IMR-90 (cell line): ENCODE data around the gene GLCE. TPM values are rescaled to one million over a fixed set of nuclear protein-coding genes. Genes with fewer than 3 reads are reported as not detected.
A peak's percentile ranks its signal among the peaks of the same experiment; 100 is the strongest.

Experiments
- ATAC-seq: fragments of 200-7000 bp; cut with Tn5 transposase; 2 replicates; pipeline ENCODE4 v1.9.1; 2020; ENCODE audit warnings: low read depth, mild to moderate bottlenecking, moderate library complexity
- BruUV-seq: library from RNA; stranded (reverse); fragments of 400-500 nt; replicated peaks from 2 replicates; lab custom pipeline; 2021; lab: Mats Ljungman, UMichigan
- CTCF ChIA-PET: fragments of 300-600 bp; formaldehyde crosslinking; extraction: SDS; loops from one replicate; lab custom pipeline; 2021; ENCODE audit warnings: antibody characterized with exemption; lab: Yijun Ruan, JAX
- POLR2A ChIA-PET: fragments of 300-600 bp; sonication (Branson Sonifier 250); formaldehyde crosslinking; loops from one replicate; lab custom pipeline; 2022; ENCODE audit warnings: antibody characterized with exemption; ENCODE audit not compliant: unreplicated experiment; lab: Charles Lee
- DNase-seq: peaks from one replicate; pipeline ENCODE4 v3.0.0; 2013
- H2AFZ ChIP-seq: replicated peaks from 2 replicates; pipeline ENCODE3; 2013; ENCODE audit warnings: low read length, mild to moderate bottlenecking; ENCODE audit not compliant: poor library complexity
- H2AK5ac ChIP-seq: 2 replicates; pipeline ENCODE4 v1.6.1; 2013; ENCODE audit warnings: low read depth, low read length, inconsistent platforms
- H2AK9ac ChIP-seq: replicated peaks from 2 replicates; pipeline ENCODE3; 2013; ENCODE audit warnings: mild to moderate bottlenecking, low read depth, low read length, moderate library complexity; ENCODE audit not compliant: poor library complexity
- H2BK120ac ChIP-seq: 2 replicates; pipeline ENCODE4 v1.6.1; 2013; ENCODE audit warnings: low read depth, low read length, inconsistent platforms
- H2BK15ac ChIP-seq: 3 replicates; pipeline ENCODE4 v1.6.1; 2013; ENCODE audit warnings: low read depth, low read length, inconsistent platforms
- H2BK20ac ChIP-seq: 2 replicates; pipeline ENCODE4 v1.6.1; 2013; ENCODE audit warnings: low read depth, mild to moderate bottlenecking, inconsistent platforms, low read length, moderate library complexity
- H2BK5ac ChIP-seq: 2 replicates; pipeline ENCODE4 v1.6.1; 2013; ENCODE audit warnings: mild to moderate bottlenecking, low read depth, low read length, inconsistent platforms; ENCODE audit not compliant: poor library complexity, severe bottlenecking
- H3K14ac ChIP-seq: replicated peaks from 2 replicates; pipeline ENCODE4 v1.6.1; 2013; ENCODE audit warnings: low read depth, low read length, inconsistent platforms
- H3K18ac ChIP-seq: 2 replicates; pipeline ENCODE4 v1.6.1; 2013; ENCODE audit warnings: low read depth, low read length, control low read depth
- H3K23ac ChIP-seq: 2 replicates; pipeline ENCODE4 v1.6.1; 2013; ENCODE audit warnings: low read depth, low read length, inconsistent platforms
- H3K27ac ChIP-seq: 2 replicates; pipeline ENCODE4 v1.5.1; 2013; ENCODE audit warnings: mild to moderate bottlenecking, control low read depth, low read length; ENCODE audit not compliant: insufficient read depth
- H3K27me3 ChIP-seq: 2 replicates; pipeline ENCODE4 v1.6.1; 2013; ENCODE audit warnings: low read length; ENCODE audit not compliant: control insufficient read depth, insufficient read depth
- H3K36me3 ChIP-seq: 2 replicates; pipeline ENCODE4 v1.6.1; 2013; ENCODE audit warnings: low read length, mixed read lengths; ENCODE audit not compliant: control insufficient read depth, insufficient read depth
- H3K4ac ChIP-seq: 2 replicates; pipeline ENCODE4 v1.6.1; 2013; ENCODE audit warnings: low read depth, low read length, inconsistent platforms
- H3K4me1 ChIP-seq: 2 replicates; pipeline ENCODE4 v1.6.1; 2013; ENCODE audit warnings: low read length, mixed read lengths; ENCODE audit not compliant: control insufficient read depth, insufficient read depth
- H3K4me2 ChIP-seq: 2 replicates; pipeline ENCODE4 v1.6.1; 2013; ENCODE audit warnings: low read depth, mild to moderate bottlenecking, control low read depth, low read length, moderate library complexity
- H3K4me3 ChIP-seq: 2 replicates; pipeline ENCODE4 v1.5.1; 2013; ENCODE audit warnings: low read depth, mild to moderate bottlenecking, control low read depth, low read length, moderate library complexity; ENCODE audit not compliant: insufficient read depth
- H3K56ac ChIP-seq: 2 replicates; pipeline ENCODE4 v1.6.1; 2013; ENCODE audit warnings: low read length, inconsistent platforms; ENCODE audit not compliant: insufficient read depth; ENCODE audit errors: extremely low read depth
- H3K79me1 ChIP-seq, 2 experiments: 2 replicates each; pipeline ENCODE4 v1.6.1; 2013; ENCODE audit warnings: low read length in 2 of 2, inconsistent platforms in 1 of 2, low read depth in 1 of 2
- H3K9ac ChIP-seq: 2 replicates; pipeline ENCODE4 v1.6.1; 2013; ENCODE audit warnings: low read depth, low read length, control low read depth
- H3K9me1 ChIP-seq: 2 replicates; pipeline ENCODE4 v1.6.1; 2013; ENCODE audit warnings: low read length, inconsistent platforms; ENCODE audit not compliant: insufficient read depth
- H3K9me3 ChIP-seq: 2 replicates; pipeline ENCODE4 v1.6.1; 2013; ENCODE audit warnings: low read length; ENCODE audit not compliant: control insufficient read depth, insufficient read depth
- H4K20me1 ChIP-seq: 2 replicates; pipeline ENCODE4 v1.6.1; 2013; ENCODE audit warnings: low read length, inconsistent platforms; ENCODE audit not compliant: insufficient read depth
- H4K5ac ChIP-seq: 2 replicates; pipeline ENCODE4 v1.6.1; 2013; ENCODE audit warnings: mild to moderate bottlenecking, low read depth, low read length, control low read depth
- H4K8ac ChIP-seq, 2 experiments: 2 replicates each; pipeline ENCODE4 v1.6.1; 2013; ENCODE audit warnings: low read depth in 2 of 2, low read length in 2 of 2, control low read depth in 1 of 2, inconsistent platforms in 1 of 2
- H4K91ac ChIP-seq: 2 replicates; pipeline ENCODE4 v1.6.1; 2013; ENCODE audit warnings: low read depth, low read length, inconsistent platforms; ENCODE audit not compliant: insufficient read depth
- CEBPB ChIP-seq: IDR thresholded peaks from 2 replicates; pipeline ENCODE4 v1.6.1; 2012; ENCODE audit warnings: low read depth, low read length, improper control_type of control experiment
- FOS ChIP-seq: fragments of 150-350 bp; IDR thresholded peaks from 2 replicates; pipeline ENCODE4 v1.6.1; 2016; ENCODE audit warnings: low read depth, low read length
- MAZ ChIP-seq: IDR thresholded peaks from 2 replicates; pipeline ENCODE4 v1.6.1; 2012; ENCODE audit warnings: low read depth, mild to moderate bottlenecking, low read length, improper control_type of control experiment, moderate library complexity, borderline replicate concordance
- WGBS, 2 experiments: methylation state at CpG; one replicate each; pipeline versions ENCODE4 v1.1.5 to v1.1.7; 2013; ENCODE audit warnings: missing lambda C conversion rate in 2 of 2; ENCODE audit not compliant: insufficient read length in 1 of 2; ENCODE audit errors: extremely low coverage in 2 of 2; 5-methylcytosine and 5-hydroxymethylcytosine counted together
- dilution Hi-C: fragments of 300-500 bp; cut with HindIII; formaldehyde crosslinking; loops from one replicate; pipeline ENCODE4 v1.14.3; 2018; ENCODE audit warnings: low sequenced_read_pairs; ENCODE audit not compliant: unreplicated experiment
- in situ Hi-C: fragments of 300-500 bp; cut with MboI; formaldehyde crosslinking; loops from 3 replicates; pipeline ENCODE4 v1.14.3; 2019; ENCODE audit warnings: low sequenced_read_pairs, inconsistent platforms, mixed read lengths
- intact Hi-C: fragments of 100-400 bp; cut with micrococcal nuclease; formaldehyde crosslinking; loops from 2 replicates; pipeline ENCODE4 v1.10.0; 2022
- polyA plus RNA-seq, 3 experiments: library from polyadenylated mRNA; depleted of rRNA; stranded (reverse); fragments of >200 nt; gene quantifications; 2 replicates each; pipeline ENCODE4 v1.2.3, GENCODE V29; 2012; ENCODE audit warnings: low replicate concordance in 1 of 3
- total RNA-seq: library from RNA; depleted of rRNA; stranded (reverse); fragments of >200 nt; gene quantifications from 2 replicates; pipeline ENCODE4 v1.2.3, GENCODE V29; 2012

GLCE gene
- total and polyA plus RNA-seq, 2 of the 4 experiments (the other 2 are of a cell fraction): 15.3 to 29.6 TPM

GRCh38 chr15:69311319-69311721 is 150.9 kb downstream of the GLCE start:
- intact Hi-C loops (no loop called here), in situ Hi-C loops (no loop called here), dilution Hi-C loops (no loop called here)
- H3K4me3 ChIP-seq: no peak overlapping the region
- H3K56ac ChIP-seq: no peak overlapping the region
- H2BK120ac ChIP-seq: peak overlapping the region; percentile 97
- H2AK9ac ChIP-seq: peak overlapping the region; percentile 53
- H3K9me1 ChIP-seq: peaks cover 11% of the 10 kb centered on the region
- no peaks in the 10 kb centered on the region for H3K27me3 ChIP-seq
- H4K91ac ChIP-seq: peak overlapping the region; percentile 78
- H3K18ac ChIP-seq: peak overlapping the region; percentile 44
- H3K9me3 ChIP-seq: no peaks in the 10 kb centered on the region
- no peak overlapping the region for H3K9ac ChIP-seq
- H2AK5ac ChIP-seq: peak overlapping the region; percentile 99
- peak overlapping the region; percentile 84 for H2AFZ ChIP-seq
- H3K27ac ChIP-seq: peak overlapping the region; percentile 55; the same call in 1 of the 2 replicates
- ChIA-PET POLR2A (no interaction called here), CTCF (no interaction called here)
- H3K36me3 ChIP-seq: no peaks in the 10 kb centered on the region
- BruUV-seq: no TSS peak
- H2BK5ac ChIP-seq: peak overlapping the region; percentile 86
- TF ChIP-seq CEBPB (peak; percentile 72), MAZ (no peak), FOS (no peak)
- peak overlapping the region; percentile 38 for H4K5ac ChIP-seq
- H3K23ac ChIP-seq: peak overlapping the region; percentile 96
- H2BK20ac ChIP-seq: peak overlapping the region; percentile 96
- H3K4me1 ChIP-seq: peaks cover 10% of the 10 kb centered on the region
- no peak overlapping the region for H3K4me2 ChIP-seq
- 77% methylated on average over 3 of the region's 5 CpGs; no CpG with 5 or more reads in 1 of the 2 experiments for WGBS, 2 experiments
- peak; percentile 80 for ATAC-seq
- H3K4ac ChIP-seq: peak overlapping the region; percentile 97
- peak; percentile 83 for DNase-seq
- H2BK15ac ChIP-seq: peak overlapping the region; percentile 86
- 0 out of 4 replicates have a peak, but pooled peaks cover 0 to 10% of the 10 kb centered on the region in 2 experiments for H3K79me1 ChIP-seq
- H4K8ac ChIP-seq: peak overlapping the region; percentile 7 to 80; a peak in 2 of 4 replicates
- peak overlapping the region; percentile 93 for H3K14ac ChIP-seq
- 0 out of 2 replicates have a peak, but pooled peaks cover 2% of the 10 kb centered on the region for H4K20me1 ChIP-seq
